Activated CD4-positive, CD25-positive, alpha-beta regulatory T cell treated with anti-CD3 and anti-CD28 coated beads, Interleukin-2, amount 50 U/mL, for 24 hours (primary cell): Measurements from ENCODE around the gene ARHGAP45.

ENCODE experiments used
- ATAC-seq, 2 donors: fragments of 150-1000 bp; cut with Tn5 transposase; one replicate each; pipeline ENCODE4 v1.10.0; 2021; ENCODE audit warnings: mild to moderate bottlenecking in 1 of 2, moderate library complexity in 1 of 2

The ARHGAP45 gene

DNA sequence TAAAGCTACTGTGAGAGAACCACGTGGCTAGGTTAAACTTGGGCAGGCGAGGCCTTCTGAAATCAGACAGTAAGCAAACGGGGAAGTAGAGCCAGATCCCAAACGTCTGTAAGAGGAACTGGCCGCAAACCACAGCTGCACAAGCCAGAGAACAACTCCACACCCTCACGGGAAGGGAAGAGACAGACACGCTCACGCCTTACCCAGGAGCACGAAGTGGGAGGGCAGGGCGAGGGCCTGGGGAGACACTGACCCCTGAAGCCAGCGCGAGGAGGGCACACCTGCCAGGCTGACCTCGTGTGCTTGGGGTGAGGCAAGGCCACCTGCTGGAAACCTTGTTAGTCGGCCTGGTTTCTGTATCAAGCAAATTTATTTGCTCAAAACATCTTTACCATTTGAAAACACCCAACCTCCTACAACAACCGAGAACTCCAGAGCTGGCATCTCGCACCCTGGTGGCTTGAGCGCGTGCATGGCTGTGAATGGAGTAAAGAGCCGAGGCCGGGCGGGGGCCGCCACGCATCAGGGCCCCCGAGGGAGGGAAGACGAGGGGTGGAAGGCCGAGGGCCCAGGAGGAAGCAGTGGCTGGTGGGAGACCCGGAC, 20.9 kb downstream of the ARHGAP45 start:
- ATAC-seq: peak; percentile 17 to 30

DNA sequence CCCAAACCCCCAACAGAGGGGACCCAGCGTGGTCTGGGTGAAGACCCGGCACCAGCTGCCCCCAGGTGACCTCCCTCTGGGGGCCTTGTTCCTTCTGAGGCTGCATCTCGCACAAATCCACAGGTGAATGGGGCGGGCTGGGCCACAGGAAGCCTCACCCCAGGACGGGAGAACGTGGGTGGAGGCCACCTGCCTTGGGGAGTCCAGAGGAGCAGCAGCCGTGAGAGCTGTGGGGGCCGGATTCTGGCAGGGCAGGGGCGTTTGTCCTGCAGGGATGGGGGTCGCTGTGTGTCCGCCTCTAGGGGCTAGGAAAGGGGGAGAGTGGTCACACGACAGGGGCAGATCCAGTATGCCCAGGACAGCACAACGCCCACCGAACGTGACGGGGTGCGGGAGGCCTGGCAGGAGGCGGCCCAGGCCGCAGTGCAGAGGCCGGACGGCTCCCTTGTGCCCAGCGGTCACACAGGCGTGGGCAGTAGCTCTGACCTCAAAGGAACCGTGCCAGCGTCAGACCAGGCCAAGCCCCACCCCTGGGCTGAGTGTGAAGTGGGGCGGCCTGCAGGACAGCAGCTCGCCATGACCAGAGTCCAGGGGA, 21.5 kb downstream of the ARHGAP45 start:
- peak; percentile 6 for ATAC-seq

DNA sequence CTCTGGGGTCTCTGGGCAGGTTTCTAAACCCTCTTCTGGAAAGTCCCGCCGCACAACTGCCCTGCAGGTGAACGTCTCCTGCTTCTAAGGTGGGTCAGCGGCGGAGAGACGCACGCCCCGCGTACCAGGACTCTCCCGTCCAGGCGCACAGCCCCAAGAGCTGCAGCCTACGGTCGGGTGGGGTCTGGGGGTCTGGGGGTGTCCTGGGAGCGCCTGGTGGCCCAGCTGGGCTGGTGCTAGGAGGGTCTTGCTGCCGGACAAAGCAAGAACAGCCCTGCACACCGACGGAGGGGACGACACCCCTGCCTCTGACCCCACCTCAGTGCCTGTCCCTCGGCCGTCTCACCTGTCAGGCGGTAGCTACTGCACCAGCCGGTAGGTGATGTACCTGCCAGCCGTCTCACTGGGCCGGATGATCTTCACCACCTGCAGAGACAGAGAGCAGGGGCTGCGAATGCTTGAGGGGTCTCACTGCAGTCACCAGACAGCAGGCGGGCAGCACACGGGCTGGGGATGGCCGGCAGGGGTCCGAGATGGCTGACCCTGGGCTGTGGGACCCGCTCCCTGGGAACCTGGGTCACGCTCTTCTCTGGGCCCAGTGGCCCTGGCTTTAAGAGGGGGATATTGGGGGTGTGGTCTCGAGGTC, 22.3 kb downstream of the ARHGAP45 start:
- ATAC-seq: no peak

DNA sequence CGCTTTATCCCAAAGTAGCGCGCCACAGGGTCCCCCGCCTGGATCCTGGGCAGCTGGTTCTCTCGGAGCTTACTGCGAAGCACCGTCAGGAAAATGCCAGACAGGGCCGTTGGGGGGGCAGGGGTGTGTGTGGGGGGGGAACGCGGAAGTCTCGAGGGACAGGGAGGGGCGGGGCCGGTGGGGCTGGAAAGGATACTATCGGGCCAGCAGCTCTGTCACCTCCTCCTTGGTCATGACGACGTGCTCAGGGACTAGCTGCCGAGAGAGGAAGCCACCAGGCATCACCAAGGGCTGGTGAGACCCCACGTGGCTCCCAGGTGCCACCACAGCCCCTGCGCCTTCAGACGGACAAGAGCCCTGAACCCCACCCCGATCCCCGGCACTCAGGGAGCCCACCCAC, 22.9 kb downstream of the ARHGAP45 start:
- ATAC-seq: no peak

DNA sequence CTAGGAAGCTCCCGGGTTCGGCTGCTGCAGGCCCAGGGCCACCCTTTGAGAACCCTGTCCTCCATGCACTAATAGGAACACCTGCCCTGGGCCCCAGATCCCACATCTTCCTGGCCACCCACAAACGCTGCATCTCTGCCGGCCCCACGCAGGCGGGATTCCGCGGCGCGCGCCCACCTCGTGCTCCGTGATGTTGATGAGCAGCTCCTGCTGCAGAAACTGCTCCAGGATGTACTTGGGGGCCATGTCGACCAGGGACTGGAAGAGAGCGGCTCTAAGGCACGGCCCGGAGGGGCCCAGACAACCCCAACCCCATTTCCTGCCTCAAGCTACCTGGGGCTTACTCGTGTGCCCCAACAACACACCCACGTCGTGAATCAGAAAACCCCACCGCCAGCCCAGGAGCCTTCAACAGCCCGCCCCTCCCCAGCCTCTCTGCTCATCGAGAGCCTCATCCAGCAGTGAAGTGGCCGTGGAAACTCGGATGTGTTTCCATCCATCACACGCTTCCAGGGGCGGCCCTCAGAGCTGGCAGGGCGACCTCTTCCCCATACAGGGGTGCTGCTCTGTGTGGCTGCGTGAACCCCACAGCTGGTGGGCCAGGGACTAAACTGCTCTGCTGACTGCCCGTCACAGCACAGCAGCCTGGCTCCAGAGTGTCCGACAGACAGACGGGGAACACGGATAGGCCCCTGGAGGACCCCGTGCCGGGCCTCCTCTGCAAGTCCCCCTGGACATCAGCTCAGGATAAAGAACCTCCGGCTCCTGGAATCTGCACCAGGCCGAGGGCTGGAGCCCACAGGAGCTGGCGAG, 24.0 kb downstream of the ARHGAP45 start:
- no peak for ATAC-seq

DNA sequence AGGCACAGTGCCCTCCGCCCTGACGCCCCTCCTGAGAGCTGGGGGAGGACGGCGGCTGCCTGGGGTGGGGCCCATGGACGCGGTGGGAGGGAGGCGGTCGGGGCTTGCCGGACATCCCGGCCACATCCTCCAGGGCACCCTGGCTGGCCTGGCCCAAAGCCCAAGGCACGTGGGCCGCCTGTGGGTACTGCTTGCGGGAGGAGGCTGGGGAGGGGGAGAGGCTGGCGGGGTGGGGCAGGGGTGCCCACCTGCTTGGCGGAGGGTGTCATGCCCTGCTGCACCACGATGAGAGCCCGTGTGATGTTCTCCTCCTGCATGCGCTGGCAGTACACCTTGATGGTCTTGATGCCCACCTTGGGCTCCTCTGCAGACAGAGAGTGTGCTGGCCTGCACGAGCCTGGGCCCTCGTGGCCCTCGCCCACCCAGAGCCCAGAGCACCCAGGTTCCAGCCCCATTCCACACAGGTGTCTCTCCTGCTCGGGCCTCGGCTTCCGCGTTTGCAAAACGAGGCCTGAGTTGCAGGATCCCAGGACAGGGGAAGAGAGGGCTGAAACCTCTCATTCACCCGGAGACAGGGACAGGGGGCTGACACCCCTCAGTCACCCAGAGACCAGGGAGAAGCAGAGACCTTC, 24.7 kb downstream of the ARHGAP45 start:
- ATAC-seq: no peak

DNA sequence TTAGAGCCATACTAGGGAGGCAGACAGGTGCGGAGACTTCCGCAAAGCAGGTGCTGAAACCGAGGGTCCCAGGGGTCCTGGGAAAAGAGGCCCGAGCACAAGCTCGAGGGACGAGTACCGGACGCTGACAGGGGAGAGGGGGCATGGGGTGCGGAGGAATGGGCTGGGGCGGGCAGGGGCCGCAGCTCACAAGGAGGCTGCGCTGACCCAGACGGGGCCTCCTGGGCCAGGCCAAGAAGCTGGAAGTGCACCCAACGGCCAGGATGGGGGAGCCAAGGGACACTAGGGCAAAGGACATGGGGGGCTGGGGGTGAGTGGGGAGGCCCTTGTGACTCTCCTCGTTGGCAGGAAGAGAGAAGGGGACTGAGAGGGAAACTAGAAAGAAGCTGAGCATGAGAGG, 26.4 kb downstream of the ARHGAP45 start:
- ATAC-seq: no peak

DNA sequence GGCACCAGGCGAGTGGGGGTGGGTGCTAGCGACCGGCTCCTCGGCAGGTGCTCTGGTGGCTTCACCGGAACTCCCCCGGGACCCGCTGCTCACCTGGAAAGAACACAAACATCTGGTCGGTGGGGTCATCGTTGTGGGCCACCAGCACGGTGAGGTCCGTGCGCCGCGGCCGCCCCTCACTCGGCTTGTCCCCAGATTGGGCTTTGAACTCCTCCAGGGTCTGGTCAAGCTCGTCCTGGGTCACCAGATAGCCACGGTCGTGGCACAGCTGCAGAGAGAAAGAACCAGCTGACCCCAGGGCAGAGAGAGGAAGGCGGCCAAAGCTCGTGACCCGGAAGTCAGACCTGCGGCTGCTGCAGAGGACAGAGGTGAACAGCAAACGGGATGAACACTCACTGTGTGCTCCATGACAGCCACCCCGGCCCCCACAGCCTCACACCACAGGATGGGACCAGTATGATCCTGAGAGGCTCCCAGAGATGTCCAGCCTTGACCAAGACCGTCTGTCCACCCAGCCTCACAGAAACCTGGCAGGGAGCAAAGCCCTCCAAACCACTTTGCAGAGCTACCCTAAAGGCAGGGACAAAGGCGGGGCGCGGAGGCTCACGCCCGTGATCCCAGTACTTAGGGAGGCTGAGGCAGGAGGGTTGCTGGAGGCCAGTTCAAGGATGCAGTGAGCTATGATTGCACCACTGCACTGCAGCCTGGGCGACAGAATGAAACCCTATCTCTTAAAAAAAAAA, 27.0 kb downstream of the ARHGAP45 start:
- ATAC-seq: no peak

DNA sequence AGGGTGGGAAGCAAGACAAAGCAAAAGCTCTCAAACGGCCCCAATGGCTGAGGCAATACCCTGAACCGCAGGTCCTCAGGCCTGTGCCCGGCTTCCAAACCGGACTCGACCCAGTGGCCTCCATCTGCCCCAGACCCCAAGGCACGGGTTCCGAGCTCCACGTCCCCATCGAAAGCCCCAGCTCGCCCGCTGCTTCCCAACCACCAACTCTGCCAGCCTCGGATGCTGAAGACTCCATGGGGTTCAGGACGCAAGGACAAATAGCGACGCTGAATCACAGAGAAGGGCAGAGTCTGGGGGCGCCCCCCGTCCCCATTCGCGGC, 27.6 kb downstream of the ARHGAP45 start:
- ATAC-seq: peak in 1 of 2 donors; percentile 9

DNA sequence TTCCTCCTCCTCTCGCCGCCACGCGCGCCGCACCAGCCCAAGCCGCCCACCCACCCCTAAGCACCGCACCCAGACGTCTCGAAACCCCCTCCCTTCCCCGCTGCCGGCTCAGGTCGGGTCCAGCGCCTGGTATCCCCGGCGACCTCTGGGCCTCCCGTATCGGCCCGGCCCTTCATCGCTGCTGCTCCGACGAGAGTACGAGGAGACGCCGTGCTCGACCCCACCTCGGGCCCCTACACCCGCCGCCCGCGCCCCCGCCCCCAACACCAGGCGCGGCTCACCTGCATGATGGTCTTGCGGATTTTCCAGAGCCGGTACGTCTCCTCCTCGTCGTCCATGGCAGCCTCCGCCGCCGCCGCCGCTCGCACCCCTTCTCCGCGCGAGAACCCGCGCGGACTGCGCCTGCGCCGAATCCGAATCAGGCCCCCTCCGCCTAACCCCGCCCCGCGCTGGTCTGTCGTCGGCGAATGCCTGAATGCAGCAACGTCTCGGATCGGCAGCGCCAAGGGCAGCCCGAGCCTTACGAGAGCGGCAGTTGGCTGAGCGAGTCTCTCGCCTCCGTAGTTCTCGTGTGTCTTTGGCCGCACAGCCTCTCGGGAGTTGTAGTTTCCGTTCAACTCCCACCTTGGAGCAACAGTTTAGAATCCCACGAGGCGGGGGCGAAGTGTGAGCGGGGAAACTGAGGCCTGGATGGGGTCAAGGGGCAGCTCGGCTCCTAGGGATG, 28.2 kb downstream of the ARHGAP45 start, which contains the start of gene POLR2E:
POLR2E (minus strand) TSS at position 398 of the 724 bp plus-strand sequence; CDS start at position 338, 60 bp downstream.
- peak; percentile 95 to 97 for ATAC-seq

DNA sequence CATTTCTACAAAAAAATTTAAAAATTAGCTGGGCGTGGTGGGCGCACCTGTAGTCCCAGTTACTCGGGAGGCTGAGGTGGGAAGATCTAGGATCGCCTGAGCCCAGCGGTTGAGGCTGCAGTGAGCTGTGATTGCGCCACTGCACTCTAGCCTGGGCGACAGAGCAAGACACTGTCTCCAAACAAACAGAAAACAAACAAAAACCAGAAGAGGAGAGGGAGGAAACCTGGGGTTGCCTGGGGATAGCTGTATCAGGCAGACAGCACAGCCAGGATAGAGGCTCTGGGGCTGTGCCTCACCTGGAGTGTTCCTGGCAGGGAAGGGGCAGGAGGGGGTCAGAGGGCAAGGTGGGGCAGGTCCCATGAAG, 30.8 kb downstream of the ARHGAP45 start:
- no peak for ATAC-seq

DNA sequence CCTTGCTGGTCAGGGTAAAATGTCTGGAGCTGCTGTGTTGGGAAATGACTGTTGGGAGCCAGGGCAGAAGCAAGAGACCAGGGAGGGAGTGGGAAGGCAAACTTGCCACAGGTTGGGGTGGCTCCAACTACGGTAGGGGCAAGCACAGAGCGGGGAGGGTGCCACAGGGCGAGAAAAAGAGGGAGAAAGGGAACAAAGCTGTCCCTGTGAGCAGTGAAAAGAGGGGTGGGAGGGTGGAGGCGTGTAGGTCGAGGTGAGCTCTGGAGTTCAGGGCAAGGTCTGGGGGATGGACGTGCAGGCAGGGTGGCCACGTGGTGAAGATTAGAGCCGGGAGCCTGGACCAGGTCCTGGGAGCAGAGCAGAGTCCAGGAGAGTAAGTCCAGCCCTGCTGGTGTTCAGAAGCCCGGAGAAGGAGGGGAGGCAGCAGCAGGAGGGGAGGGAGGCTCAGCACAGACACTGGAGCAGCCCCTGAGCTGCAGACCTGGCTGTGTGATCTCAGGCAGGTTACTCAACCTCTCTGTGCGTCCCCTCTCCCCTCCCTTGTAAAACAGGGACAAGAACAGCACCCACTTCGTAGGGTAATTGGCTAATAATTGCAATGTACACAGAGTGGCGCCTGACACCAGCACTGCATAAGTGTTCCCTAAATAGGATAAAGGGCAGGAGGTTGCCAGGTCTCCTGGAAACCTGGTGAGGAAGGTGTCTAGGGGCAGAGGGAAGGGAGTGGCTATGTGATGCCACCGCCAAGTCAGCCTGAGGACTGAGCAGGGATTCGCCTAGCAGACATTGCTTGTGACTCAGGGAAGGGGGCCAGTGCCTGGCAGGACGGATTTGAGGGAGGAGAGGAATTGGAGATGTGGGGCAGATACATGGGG, 31.4 kb downstream of the ARHGAP45 start:
- ATAC-seq: no peak

DNA sequence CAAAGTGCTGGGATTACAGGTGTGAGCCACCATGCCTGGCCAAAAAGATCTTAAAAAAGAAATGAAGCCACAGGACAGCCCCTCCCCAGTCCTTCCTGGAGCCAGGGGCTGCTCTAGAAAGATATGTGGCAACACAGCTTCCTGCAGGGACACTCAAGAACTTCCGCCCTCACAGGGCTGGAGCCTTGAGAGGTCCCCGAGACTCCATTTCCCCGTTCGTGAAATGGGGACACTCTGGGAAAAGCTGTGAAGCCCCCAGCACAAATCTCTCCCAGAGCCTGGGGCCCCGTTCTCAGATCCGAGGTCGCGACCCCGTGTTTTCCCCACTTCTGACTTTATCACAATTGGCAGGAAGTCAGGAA, 34.4 kb downstream of the ARHGAP45 start:
- no peak for ATAC-seq

DNA sequence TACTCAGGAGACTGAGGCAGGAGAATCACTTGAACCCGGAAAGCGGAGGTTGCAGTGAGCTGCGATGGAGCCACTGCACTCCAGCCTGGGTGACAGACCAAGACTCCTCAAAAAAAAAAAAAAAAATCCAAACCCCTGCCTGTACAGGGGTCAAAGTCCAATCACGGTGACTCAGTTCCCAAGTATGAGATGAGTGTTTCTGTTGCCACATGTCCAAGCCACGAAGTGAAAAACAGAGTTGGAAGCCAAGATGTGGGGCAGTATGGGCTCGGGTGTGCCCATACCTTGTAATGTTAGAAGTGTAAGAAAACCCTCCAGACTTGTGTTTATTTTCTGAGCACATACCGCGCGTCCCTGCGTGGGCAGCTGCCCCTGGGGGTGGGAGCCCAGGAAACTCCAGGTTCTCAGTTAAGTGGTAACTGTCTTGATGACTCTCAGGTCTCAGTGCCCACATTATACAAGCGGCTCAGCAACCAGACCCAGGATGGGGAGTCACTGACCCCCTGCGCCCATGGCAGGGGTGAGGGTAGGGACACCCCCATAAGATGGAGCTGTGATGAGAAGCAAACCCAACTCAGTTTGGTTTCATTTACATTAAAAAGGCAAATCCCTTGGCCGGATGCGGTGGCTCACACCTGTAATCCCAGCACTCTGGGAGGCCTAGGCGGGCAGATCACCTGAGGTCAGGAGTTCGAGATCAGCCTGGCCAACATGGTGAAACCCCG, 35.6 kb downstream of the ARHGAP45 start:
- ATAC-seq: peak; percentile 1 to 11

DNA sequence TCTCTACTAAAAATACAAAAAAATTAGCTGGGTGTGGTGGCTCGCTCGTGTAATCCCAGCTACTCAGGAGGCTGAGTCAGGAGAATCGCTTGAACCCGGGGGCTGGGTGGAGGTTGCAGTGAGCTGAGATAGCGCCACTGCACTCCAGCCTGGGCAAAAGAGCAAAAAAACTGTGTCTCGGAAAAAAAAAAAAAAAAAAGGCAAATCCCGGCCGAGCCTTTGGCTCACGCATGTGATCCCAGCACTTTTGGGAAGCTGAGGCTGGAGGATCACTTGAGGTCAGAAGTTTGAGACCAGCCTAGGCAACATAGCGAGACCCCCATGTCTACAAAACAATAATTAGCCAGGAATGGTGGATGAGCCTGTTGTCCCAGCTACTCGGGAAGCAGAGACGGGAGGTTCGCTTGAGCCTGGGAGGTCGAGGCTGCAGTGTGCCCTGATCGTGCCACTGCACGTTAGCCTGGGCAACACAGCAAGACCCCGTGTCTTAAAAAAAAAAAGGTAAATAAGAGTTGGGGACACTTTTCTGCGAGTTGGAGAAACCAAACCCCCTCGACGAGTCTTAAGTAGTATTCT, 36.3 kb downstream of the ARHGAP45 start:
- ATAC-seq: no peak

DNA sequence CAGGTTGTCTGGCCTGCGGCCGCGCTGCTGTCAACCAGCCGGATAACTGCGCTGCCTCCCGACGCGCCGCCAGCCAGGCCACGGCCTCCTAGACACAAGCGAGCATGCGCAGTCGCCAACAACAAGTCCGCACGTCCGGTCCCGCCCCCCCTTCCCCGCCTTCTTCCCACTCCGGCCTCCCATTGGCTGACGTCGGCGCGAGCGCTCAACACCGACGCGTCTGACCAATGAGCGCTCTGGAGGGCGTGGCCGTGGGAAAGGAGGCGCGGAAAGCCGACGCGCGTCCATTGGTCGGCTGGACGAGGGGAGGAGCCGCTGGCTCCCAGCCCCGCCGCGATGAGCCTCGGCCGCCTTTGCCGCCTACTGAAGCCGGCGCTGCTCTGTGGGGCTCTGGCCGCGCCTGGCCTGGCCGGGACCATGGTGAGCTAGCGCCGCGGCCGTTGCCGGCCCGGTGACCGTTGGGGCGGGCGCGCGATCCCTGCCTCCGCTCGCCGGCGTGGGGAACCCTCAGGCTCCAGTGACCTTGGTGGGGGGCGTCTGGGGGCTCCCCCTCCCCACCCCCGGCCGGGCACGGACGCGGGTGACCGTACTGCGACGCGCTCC, 36.8 kb downstream of the ARHGAP45 start, which contains the start of gene GPX4:
GPX4 (plus strand) TSS at position 287 of the 603 bp plus-strand sequence; CDS start at position 337, 50 bp downstream.
- peak; percentile 83 to 85 for ATAC-seq

DNA sequence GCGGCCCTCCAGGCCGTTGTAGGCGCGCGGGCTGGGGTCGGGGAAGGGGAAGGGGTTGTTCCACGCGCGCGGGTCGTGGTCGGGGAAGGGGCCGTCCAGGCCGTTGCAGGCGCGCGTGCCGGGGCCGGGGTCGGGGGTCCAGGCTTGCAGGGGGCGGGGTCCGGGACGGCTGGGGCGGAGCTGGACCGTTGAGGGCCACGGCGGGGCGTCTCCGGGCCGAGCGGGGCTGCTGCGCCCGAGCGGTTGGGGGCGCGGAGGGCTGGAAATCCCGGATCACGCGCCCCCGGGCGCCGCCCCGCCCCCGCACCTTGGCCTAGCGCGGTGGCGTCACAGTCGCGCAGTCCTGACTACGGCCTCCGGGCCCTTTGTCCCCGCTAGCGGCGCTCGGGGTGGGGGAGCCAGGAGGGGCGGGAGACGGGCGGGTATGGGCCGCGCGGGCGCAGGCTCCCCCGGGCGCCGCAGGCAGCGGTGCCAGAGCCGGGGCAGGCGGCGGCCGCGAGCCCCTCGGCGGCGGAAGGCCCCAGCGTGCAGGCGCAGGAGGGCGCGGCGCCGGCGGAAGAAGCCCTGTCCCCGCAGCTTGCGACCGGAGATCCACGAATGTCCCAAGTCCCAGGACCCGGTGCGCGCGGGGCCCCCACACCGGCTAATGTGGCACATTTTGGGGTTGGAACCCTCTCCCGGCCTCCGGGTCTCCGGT, 37.5 kb downstream of the ARHGAP45 start:
- ATAC-seq: peak; percentile 33 to 45
